Adrenal gland (tissue), 5 donors: ENCODE results near the gene SLC7A9.

Experiments used
- POLR2A ChIP-seq, 2 donors: fragments of 450-650 bp; IDR thresholded peaks; one replicate each; pipeline ENCODE4 v1.6.1; 2017; ENCODE audit warnings: antibody characterized with exemption in 2 of 2, mild to moderate bottlenecking in 2 of 2, moderate library complexity in 1 of 2
- TF ChIP-seq, protein P1 (sequence below), 6 experiments: fragments of 450-650 bp in 4 of 6; fragments of 200-600 bp in 2 of 6; sonication (generic) in 1 of 6; IDR thresholded peaks; 1 replicate in 5 of 6; 2 replicates in 1 of 6; pipeline versions ENCODE4 v1.5.1 to v1.8.0; 2016 to 2021; ENCODE audit warnings: antibody characterized with exemption in 6 of 6, mild to moderate bottlenecking in 2 of 6, moderate library complexity in 1 of 6
- donor health status: DM: no; HTN: no; CAD: no.

DNA sequence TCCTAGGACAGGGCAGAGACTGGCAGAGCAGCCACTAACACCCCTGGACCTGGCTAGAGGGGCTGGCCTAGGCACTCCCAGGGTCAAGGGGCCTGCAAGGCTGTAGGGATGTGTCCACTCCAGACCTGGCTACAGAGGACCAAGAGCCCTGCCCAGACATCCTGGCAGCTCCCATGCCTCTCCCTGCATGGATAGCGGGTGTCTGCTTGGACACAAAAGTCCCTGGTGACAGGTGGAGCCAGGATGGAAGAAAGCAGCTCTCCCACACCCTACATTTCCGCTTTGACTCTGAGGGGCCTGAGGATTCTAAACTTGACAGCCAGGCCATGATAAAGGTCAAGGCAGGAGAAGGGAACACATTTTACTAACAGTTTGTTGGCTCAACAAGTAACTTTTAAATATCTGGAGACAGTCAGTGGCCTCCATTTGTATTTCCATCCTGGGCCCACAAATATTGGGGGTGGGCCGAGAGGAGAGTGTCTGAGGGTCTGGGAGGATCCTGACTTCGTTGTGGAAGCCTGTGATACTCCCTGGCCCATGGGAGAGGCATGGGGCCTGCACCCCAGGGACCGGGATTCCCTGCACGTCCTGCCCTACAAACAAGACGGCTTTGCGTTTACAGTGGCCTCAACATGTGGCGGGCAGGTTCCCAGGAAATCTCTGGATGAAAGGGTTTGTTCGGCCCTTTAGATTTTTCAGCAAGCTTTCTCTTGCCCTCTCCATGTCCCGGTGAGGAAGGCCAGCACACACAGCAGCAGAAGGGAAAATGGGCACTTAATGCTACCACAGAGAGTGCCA lies 19.8 kb upstream of the SLC7A9 start:
- TF ChIP-seq, protein P1, sequence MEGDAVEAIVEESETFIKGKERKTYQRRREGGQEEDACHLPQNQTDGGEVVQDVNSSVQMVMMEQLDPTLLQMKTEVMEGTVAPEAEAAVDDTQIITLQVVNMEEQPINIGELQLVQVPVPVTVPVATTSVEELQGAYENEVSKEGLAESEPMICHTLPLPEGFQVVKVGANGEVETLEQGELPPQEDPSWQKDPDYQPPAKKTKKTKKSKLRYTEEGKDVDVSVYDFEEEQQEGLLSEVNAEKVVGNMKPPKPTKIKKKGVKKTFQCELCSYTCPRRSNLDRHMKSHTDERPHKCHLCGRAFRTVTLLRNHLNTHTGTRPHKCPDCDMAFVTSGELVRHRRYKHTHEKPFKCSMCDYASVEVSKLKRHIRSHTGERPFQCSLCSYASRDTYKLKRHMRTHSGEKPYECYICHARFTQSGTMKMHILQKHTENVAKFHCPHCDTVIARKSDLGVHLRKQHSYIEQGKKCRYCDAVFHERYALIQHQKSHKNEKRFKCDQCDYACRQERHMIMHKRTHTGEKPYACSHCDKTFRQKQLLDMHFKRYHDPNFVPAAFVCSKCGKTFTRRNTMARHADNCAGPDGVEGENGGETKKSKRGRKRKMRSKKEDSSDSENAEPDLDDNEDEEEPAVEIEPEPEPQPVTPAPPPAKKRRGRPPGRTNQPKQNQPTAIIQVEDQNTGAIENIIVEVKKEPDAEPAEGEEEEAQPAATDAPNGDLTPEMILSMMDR (IDR thresholded peaks at IDR 0.05): no peak
- TF ChIP-seq POLR2A (IDR thresholded peaks at IDR 0.05): no peak
